Measurements from ENCODE around the gene OSM.

Gene OSM

DNA sequence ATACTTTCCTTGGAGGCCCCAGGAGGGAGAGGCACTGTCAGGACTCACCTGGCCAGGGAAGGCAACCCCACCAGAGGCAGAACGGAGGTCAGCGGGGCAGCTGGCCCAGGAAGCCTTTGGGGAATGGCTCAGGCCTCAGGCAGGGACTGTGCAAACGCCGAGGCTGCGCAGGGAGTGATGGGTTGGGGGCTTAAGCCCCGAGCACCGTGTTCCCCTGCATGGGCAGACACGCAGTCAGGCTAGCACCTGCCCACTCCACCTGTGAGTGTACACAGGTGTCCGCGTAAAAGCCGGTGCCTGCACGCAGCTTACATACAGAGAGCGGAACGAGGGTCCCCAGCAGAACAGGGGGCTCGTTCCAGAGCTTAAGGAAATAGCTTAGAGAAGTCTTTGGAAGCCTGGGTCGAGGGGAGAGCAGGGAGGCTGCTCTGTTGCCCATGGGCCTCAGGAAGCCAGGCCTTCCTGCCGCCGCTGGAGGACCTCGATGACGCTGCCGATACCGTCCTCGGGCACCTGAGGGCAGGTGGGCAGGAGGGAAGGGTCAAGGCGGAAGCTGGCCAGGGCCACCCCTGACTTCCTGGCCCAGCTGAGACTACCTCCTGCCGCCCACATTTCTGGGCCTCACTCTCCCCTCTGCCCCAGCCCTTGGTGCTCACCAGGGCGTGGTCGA, 18.7 kb upstream of the OSM start:
- DNase-seq (ENCODE audit: low spot score), result no peak

- no peak for DNase-seq (ENCODE audit: low spot score)
Observed at GRCh38 chr22:30284666-30285065, 18.0 kb upstream of the OSM start.

GRCh38 chr22:30284172-30284571, 17.5 kb upstream of the OSM start:
- DNase-seq (ENCODE audit: low spot score), result no peak

GRCh38 chr22:30283342-30283741, 16.7 kb upstream of the OSM start:
- DNase-seq (ENCODE audit: low spot score), result no peak

DNA sequence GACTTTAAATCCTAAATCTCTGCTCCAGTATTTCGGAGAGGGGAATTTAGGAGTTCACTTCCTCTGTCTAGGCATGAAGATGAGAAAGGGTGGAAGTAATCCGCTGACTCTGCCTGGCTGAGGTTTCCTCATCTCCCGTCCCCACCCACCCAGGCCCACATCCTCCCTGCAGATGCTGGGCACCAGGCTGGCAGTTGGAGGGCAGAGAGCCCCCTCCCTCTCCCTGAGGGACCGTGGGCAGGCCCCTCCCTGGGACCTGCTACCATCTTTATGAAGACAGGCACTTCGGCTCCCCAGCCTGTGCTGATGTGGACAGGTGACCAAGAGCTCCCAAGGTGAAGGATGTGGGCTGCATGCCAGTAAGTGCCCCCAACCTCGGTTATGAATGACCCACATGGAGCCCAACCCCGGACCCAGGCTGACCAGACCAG, 16.0 kb upstream of the OSM start:
- no peak for DNase-seq (ENCODE audit: low spot score)

- no peak for DNase-seq (ENCODE audit: low spot score)
Observed at GRCh38 chr22:30280505-30280904, 13.9 kb upstream of the OSM start.

DNA sequence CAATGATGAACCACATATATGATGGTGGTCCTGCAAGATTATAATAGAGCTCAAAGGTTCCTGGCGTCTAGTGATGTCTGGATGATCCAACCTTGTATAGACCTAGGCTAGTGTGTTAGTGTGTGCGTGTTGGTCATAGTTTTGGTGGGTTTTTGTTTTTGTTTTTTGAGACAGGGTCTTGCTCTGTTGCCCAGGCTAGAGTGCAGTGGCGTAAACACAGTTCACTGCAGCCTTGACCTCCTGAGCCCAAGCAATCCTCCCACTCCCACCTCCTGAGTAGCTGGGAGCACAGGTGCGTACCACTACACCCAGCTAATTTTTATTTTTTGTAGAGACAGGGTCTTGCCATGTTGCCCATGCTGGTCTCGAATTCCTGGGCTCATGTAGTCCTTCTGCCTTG, 13.3 kb upstream of the OSM start:
- DNase-seq (ENCODE audit: low spot score), result no peak

- DNase-seq (ENCODE audit: low spot score), result no peak
Observed at GRCh38 chr22:30279046-30279788, 12.6 kb upstream of the OSM start.

DNA sequence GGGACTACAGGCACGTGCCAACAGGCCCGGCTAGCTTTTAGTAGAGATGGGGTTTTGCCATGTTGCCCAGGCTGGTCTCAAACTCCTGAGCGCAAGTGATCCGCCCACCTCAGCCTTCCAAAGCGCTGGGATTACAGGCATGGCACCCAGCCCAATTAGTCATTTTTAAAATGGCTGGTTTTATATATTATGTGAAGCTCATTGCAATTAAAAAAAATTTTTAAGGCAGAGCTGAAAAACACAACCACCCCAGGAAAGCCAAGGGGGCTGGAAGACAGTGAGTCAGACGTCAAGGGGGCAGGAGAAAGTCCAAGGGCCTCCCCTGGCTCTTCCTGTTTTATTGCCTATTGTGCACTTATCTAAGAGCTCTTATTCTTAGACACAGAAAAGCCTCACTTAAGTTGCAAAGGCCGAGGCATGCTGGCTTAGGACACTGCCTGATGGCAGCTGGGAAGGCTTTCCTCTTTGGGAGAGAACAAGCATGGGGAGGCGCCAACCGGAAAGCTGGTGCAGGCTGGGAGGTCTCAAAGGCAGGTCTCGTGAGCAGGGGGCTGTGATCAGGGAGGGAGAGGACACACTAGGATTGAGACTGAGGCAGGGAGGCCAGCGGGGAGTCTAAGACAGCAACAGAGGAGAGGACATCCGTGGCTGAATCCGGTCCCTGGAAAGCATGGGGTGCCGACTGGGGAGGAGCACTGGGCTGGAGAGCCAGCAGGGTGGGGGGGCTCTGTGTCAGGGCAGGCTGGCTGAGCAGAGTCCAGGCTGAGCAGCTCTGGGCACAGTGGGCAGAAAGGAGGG, 11.1 kb upstream of the OSM start:
- DNase-seq (ENCODE audit: low spot score), result no peak

DNA sequence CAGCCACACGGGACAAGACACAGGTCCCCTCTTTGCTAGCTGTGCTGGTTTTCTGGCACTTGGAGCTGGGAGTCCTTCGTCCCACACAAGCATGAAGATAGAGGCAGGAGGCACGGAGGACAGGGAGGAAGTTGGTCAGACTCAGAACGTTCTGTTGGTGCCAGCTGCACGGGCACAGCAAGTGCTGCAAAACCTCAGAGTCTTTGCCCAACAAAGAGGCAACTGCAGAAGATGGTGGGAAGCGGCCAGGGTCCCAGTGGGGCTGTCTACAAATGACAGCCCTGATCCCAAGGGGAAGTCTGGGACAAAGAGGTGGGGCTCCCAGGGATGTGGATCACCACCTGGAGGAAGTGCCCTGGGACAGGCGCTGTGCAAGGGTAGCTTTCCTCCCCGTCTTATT, 9.4 kb upstream of the OSM start:
- no peak for DNase-seq (ENCODE audit: low spot score)

- DNase-seq (ENCODE audit: low spot score), result peak; percentile 53
Observed at GRCh38 chr22:30275625-30276024, 9.0 kb upstream of the OSM start.

GRCh38 chr22:30274437-30274812, 7.8 kb upstream of the OSM start:
- DNase-seq (ENCODE audit: low spot score), result no peak

- no peak for DNase-seq (ENCODE audit: low spot score)
Observed at GRCh38 chr22:30273711-30274436, 7.2 kb upstream of the OSM start.

DNA sequence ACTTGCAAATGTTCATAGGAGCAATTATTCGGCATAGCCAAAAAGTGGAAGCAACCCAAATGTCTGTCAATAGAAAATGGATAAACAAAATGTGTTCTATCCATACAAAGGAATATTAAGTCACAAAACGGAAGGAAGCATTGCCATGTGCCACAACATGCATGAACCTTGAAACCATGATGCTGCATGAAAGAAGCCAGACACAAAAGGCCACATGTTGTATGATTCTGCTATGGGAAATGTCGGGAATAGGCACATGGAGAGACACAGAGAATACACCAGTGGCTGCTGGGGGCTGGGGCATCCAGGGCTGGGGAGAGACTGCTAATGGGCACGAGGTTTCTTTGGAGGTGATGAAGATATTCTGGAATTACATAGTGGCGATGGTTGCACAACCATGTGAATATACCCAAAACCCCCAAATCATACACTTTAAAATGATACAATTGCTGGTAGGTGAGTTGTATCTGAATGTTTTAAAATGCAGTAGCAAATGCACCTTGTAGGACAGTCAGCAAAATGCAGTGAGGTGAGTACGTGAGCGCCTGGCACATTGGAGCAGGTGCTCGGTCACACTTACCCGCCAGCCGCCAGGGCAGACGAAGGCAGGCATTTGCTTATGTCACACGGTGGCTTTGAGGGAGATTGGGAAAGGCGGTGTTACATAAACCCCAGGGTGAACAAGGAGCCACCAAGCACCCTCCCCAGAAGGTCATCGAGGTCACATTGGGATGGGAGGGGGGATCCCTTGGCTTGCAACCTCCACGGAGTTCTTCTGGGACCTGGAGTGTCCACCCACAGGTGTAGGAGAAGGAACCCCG, 6.3 kb upstream of the OSM start:
- no peak for DNase-seq (ENCODE audit: low spot score)

GRCh38 chr22:30270832-30271231, 4.2 kb upstream of the OSM start:
- DNase-seq (ENCODE audit: low spot score), result peak; percentile 12

GRCh38 chr22:30268331-30268730, 1.7 kb upstream of the OSM start:
- DNase-seq (ENCODE audit: low spot score), result no peak

GRCh38 chr22:30267382-30268302, 991 bp upstream of the OSM start:
- peak; percentile 65 for DNase-seq (ENCODE audit: low spot score)

DNA sequence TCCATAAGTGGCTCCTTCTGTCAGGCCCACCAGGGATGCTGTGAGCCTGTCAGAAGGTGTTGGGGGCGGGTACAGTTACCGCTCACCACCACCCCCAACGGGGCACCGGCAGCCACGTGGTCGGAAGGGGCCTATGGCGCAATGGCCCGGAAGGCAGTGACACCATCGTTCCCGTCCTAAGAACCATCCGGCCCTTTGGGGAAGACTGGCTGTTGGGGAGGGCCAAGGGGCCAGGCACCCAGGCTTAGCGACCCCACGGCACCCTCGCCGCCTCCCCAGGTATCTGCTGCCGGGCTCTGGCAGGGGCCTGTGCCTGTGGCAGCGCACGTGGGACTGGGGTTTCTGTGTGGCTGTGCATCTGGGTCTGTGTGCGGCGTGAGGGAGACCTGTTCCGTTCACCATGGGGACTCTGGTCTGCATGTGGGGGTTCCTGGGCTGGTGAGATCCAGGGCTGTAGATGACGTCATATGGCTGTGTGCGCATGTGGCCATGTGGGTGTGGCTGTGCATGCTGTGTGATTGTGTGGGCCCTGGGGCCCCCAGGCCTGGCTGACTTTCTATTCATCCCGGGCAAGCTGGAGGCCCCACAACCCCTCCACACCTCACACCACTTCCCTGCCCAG, 717 bp downstream of the OSM start:
- peak; percentile 78 for DNase-seq (ENCODE audit: low spot score)

- DNase-seq (ENCODE audit: low spot score), result no peak
Observed at GRCh38 chr22:30265131-30265720, 1.4 kb downstream of the OSM start.

DNA sequence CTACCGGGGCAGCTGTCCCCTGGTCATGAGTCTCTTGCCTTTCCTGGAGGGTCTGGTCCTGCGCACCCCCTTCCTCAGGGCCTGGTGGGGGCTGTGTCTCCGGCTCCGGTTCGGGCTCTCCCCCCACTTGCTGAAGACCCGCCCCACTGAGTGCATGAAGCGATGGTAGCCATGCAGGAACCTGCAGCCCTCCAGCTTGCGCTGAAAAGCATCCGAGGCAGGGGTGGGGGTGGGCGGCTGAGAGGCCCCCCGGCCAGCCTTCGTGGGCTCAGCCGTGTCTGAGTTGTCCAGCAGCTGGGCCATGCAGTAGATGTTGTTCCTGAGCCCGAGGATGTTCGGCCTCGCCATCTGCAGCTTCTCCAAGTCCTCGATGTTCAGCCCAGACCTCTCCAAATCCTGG, 2.8 kb downstream of the OSM start:
- no peak for DNase-seq (ENCODE audit: low spot score)

Measured in CD4-positive, alpha-beta T cell treated with Interleukin-2 at 100 ng/mL for 4 hours (primary cell).